ENCODE measurements around the gene EID1. TPM values are rescaled to one million over a fixed set of nuclear protein-coding genes. Genes with fewer than 3 reads are reported as not detected.

EID1 gene
- total and polyA plus RNA-seq, 9 of the 15 experiments (the other 6 are each of a cell fraction or from before 2014, with no cell fraction given), result 46.5 to 211 (median 143) TPM

- TF ChIP-seq RREB1 (CRISPR knock-in tag; IDR thresholded peaks at IDR 0.05) (peak; percentile 90), SETDB1 (IDR thresholded peaks at IDR 0.05; ENCODE audit: low read length) (no peak), TCFL5 (CRISPR knock-in tag; conservative IDR thresholded peaks at IDR 0.05) (no peak), PTTG1 (tag; IDR thresholded peaks at IDR 0.05; ENCODE audit: low read depth) (no peak), CBFB (CRISPR knock-in tag; IDR thresholded peaks at IDR 0.05) (no peak), HDAC3 (IDR thresholded peaks at IDR 0.05; ENCODE audit: borderline replicate concordance, partially characterized antibody) (no peak), ZSCAN29 (IDR thresholded peaks at IDR 0.05) (no peak; the same call in 1 of the 2 replicates), ASH1L (IDR thresholded peaks at IDR 0.05; ENCODE audit: borderline replicate concordance, low read depth, partially characterized antibody) (peak; percentile 33), ARID2 (IDR thresholded peaks at IDR 0.05) (no peak), GATAD2A (IDR thresholded peaks at IDR 0.05) (peak; percentile 52; the same call in 1 of the 2 replicates), TARDBP (IDR thresholded peaks at IDR 0.05) (0 out of 2 replicates have a peak, but pooled peaks have one; percentile 50), SNRNP70 (optimal IDR thresholded peaks at IDR 0.05; ENCODE audit: low read depth, low read length) (no peak), MTA2 (IDR thresholded peaks at IDR 0.05; ENCODE audit: low read depth) (no peak), ZNF239 (CRISPR knock-in tag; IDR thresholded peaks at IDR 0.05) (no peak), DIDO1 (tag; IDR thresholded peaks at IDR 0.05; ENCODE audit: low read depth) (0 out of 2 replicates have a peak, but pooled peaks have one; percentile 20), PURB (CRISPR knock-in tag; IDR thresholded peaks at IDR 0.05; ENCODE audit: low read depth) (no peak), RFX1 (IDR thresholded peaks at IDR 0.05) (no peak; the same call in 1 of the 2 replicates), HDAC8 (tag; IDR thresholded peaks at IDR 0.05) (no peak), HMBOX1 (IDR thresholded peaks at IDR 0.05) (no peak), TFE3 (CRISPR knock-in tag; IDR thresholded peaks at IDR 0.05) (no peak), MEIS2 (IDR thresholded peaks at IDR 0.05; ENCODE audit: partially characterized antibody) (peak; percentile 96), POLR2A (conservative IDR thresholded peaks at IDR 0.05) (peak; percentile 90)
Observed at GRCh38 chr15:48877630-48878595, at the start of gene EID1 (continued).
